HG03439 (cell line): Measurements from ENCODE around the gene ITGB6.
A peak's percentile ranks its signal among the peaks of the same experiment; 100 is the strongest.

Source experiments
- ATAC-seq: cut with Tn5 transposase; IDR thresholded peaks from one replicate; pipeline ENCODE4 v1.9.1; 2021; ENCODE audit warnings: mild to moderate bottlenecking, moderate library complexity; ENCODE audit not compliant: unreplicated experiment

ITGB6 gene

GRCh38 chr2:160222546-160223283, 22.6 kb upstream of the ITGB6 start:
- ATAC-seq = no peak

GRCh38 chr2:160221391-160222276, 21.6 kb upstream of the ITGB6 start:
- ATAC-seq = no peak

- no peak for ATAC-seq
These were observed 20.5 kb upstream of the ITGB6 start for GRCh38 chr2:160220545-160221009.

- no peak for ATAC-seq
These were observed 20.0 kb upstream of the ITGB6 start for GRCh38 chr2:160220026-160220425.

GRCh38 chr2:160214461-160215445, 14.7 kb upstream of the ITGB6 start:
- no peak for ATAC-seq

DNA sequence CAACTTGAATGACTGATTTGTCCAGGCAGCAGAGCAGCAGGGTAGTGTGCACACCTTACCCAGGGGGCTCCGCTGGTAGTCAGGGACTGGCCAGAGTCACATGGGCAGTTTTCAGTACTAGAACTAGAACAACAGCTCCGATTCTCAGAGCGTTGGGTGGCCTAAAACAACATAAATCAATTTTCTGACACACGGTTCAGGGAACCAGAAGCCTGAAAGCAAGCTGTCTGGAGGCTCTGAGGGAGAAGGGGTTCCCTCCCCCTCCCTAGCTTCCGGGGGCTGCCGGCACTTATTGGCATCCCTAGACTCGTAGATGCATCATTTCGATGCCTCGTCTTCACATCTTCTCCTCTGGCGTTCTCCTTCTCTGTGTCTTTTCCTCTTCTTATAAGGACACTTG, 13.4 kb upstream of the ITGB6 start:
- no peak for ATAC-seq

DNA sequence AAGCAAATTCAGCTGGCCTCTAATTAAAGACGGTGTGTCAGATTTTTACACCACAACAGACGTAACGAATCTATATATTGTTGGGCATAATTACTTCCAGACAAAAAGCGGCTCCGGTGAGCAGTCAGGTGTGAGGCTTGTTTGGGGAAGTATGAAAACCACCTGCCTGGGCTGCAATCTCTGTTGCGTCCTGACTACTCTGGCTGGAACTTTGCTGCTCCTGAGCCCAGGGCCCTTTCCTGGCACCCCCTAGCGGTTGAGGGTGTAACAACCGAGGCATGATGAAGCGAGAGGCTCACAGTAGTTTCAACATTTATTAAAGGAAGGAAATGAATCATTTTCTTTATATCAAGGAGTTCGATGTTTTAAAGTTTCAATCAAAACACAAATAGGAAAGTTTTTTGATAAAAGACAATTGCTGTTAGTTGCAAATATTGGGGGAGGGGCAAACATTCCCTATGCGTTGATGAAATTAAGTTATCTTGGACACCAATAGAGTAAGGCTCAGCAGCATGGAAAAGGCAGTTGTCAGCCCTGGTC, 10.6 kb upstream of the ITGB6 start:
- ATAC-seq = peak; percentile 96

GRCh38 chr2:160209516-160209856, 9.4 kb upstream of the ITGB6 start:
- ATAC-seq = no peak

- no peak for ATAC-seq
These were observed 8.8 kb upstream of the ITGB6 start for GRCh38 chr2:160208655-160209515.

GRCh38 chr2:160207804-160208654, 8.0 kb upstream of the ITGB6 start:
- no peak for ATAC-seq

- no peak for ATAC-seq
These were observed 7.2 kb upstream of the ITGB6 start for GRCh38 chr2:160207271-160207670.

DNA sequence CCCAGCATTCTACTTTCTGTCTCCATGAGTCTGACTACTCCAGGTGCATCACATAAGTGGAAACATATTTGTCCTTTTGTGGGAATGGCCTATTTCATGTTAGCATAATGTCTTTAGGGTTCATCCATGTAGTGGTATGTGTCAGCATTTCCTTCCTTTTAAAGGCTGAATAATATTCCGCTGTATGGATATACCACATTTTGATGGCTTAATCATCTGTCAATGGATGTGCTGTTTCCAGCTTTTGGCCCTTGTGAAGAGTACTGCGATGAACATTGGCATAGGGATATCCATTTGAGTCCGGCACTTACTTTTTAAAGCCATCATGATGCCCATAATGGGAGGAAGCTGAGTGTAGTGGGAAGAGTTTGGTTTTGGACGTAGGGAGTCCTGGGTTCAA, 6.4 kb upstream of the ITGB6 start:
- no peak for ATAC-seq

DNA sequence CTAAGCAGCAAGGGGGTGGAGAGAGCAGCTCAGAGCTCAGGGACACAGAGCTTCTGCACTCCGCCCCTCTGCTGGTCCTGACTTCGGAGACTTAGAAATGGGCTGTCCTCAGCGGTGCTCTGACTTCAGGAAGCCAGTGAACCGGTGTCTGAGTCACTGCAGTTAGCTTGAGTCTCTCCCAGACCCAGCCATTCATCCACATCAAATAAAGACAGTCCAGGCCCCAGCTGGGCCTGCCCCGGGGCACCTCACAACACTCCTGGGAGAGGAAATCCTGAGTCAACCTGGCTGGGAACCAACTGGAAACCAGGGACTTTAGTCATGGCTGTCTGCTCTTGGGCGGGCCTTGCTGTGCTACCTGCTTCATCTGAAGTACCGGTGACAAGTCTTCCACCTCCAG, 5.4 kb upstream of the ITGB6 start:
- no peak for ATAC-seq

- ATAC-seq = no peak
These were observed 3.4 kb upstream of the ITGB6 start for GRCh38 chr2:160203422-160203821.

DNA sequence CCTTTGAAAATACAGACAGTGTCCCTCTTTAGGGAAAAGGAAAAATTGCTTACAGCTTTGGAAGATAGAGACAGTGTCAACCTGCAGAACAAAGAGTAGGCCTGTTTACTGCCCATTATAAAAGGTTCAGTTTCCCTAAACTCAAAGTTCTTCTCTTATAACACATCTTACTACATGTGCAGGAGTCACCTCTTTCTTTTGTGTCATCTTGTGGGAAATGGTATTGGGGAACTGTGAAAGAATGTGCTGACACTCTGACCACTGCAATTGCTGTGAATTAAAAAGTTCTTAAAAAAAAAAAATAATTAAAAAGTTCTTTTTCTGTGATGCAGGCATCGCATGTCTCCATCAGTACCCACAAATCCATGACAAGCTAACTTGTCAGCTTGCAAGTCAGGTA, 2.9 kb upstream of the ITGB6 start:
- ATAC-seq = no peak

GRCh38 chr2:160201849-160202539, 1.9 kb upstream of the ITGB6 start:
- no peak for ATAC-seq

- no peak for ATAC-seq
These were observed 849 bp upstream of the ITGB6 start for GRCh38 chr2:160200921-160201320.

- ATAC-seq = no peak
These were observed 1.0 kb downstream of the ITGB6 start for GRCh38 chr2:160199053-160199452.
